ENCODE measurements around the gene WDFY2.
A peak's percentile ranks its signal among the peaks of the same experiment; 100 is the strongest.

Gene WDFY2

DNA sequence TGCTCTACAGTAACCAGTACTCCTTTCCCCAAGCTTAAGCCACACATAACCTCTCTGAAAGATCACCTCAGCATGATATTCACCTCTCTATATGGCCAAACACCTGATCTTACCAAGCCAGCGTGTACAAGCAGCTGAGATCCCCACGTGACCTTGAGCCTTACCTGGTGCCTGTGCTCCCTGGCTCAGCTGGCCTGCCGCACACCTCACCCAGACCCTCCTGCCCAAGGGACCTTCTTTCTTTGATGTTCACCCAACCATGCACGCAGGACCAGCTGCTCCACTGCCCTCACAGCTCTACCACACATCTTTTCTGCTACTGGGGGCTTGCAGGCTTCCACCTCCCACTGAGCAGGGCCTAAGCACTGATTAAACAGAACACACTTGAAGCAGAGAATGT lies 210.7 kb downstream of the WDFY2 start:
- no peak for DNase-seq

DNA sequence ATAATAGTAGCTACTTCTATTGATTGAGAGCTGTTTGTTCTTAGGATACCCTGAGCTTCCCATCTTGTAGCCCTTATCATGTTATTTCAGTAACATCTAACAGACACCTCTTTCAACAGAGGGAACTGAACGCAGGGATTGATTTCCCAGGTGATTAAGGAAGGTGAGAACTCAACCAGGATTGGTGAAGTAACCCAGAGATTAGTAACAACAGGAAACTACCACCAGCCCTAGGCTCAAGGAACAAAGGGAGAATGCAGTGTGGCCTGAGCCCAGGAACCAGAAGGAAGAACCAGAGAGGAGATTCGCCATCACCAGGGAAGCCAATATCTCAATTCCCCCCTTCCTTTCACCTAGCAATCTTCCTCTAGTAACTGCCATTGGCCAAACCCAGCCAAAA lies 211.2 kb downstream of the WDFY2 start:
- DNase-seq = no peak

DNA sequence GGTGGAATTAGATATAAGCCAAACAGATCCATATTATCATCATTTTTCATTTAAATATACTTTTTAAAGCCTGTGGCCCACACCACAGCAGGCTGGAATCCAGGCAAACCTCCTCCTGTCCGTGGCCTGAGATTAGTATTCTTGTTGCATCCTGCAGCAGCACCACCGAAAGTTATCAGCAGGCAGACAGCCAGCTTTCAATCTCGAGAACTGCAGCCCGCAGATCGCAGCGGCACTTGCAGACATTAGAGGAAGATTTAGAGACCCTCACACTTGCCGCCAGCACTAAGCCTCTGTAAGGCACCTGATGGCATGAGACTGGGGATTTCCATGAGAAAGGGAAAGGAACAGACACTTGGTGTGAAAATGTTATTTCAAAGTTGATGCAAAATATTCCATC lies 212.3 kb downstream of the WDFY2 start:
- DNase-seq = no peak

DNA sequence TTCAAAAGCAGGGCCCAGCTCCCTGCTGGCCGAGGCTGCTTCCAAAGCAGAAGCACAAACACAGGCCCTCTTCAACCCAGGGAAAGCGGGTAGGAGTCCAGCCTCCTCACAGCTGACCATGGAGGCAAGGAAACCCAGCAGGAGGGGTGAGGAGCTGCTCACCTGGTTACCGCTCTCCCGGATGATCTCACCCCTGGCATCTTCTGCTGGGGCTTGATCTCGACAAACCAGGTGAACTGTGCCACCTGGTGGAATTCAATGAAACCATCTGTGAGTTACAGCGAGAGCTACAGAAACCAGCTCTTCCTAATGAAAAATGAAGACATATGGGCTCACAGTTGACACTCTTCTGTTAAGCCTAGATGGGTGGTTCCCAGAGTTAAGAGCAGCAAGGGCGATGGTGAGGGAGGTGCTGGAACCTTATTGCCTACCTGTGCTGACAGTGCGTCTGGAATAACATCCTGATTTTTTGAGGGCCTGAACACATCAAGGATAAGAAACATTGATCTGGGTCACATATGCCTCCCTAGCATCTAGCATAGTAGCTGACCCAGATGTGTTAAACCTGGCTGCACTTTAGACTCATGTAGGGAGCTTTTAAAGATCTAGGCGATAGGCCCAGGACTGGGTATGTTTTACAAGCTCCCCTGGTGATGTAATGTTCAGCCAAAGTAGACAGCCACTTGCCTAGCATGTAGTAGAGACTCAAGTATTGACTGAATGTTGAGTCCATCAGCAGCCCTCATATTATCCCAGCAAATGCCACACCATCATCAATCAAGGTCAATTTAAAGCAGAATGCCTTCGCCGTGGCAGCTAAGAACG lies 213.6 kb downstream of the WDFY2 start:
- peak in 20 of 51 donors; percentile 4 to 53 (median 25) for DNase-seq

DNA sequence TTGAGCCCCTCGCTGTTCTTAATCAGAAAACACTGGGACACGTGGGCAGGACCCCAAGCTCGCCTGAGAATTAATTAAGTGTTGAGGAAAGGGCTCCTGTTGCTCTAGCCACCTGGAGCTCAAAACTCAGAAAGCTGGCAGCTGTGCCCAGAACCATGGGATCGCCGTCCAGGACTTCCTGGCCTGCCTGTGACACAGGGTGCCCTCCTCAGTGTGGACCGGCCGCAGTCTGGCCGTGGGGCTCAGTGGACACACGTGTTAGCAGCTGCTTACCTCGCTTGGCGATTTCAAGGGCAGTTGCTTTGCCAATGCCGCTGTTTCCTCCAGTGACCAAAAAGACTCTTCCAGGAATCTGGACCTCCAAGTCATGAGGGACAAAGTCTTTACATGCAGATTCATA lies 215.0 kb downstream of the WDFY2 start:
- DNase-seq = no peak

DNA sequence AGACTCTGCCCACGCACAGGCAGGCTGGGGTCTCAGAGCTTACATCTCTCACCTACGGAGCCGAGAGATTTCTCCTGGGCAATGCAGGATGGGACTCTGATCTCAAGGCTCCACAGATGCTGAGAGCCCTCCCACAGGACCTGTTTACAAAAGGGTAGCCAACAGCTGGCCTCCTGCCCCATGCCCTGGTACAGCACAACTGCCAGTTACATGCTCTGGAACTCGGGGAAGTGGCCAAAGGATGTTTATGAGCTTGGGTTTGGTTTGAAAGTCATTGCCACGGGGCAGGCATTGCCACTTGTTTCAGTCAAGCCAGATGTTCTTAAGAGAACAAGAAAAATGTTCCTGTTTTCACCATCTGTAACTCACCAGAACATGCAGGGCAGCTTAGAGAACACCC lies 216.2 kb downstream of the WDFY2 start:
- peak in 5 of 51 donors; percentile 13 to 38 (median 15) for DNase-seq

DNA sequence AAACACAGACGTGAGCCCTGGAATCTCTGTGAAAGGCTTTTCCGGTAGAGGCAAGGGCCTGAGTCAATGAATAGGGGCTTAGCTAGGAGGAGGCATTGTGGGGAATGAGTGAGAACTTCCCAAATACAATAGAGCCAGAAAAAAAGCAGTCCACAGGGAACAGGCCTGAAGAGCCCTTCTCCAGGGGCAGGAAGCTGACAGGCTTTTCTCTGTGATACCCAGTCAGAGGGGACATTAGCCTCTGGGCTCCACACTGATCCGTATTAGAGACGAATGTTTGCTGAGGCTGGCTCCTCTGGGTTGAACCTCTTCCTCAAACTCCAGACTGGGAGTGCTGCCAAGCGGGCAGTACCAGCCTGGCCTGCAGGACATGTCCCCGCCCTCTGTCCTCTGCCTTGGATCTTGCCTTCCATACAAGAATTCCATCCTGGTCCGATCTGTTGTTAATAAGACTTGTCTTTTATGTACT lies 217.4 kb downstream of the WDFY2 start:
- DNase-seq = peak in 46 of 51 donors; percentile 12 to 85 (median 61)

DNA sequence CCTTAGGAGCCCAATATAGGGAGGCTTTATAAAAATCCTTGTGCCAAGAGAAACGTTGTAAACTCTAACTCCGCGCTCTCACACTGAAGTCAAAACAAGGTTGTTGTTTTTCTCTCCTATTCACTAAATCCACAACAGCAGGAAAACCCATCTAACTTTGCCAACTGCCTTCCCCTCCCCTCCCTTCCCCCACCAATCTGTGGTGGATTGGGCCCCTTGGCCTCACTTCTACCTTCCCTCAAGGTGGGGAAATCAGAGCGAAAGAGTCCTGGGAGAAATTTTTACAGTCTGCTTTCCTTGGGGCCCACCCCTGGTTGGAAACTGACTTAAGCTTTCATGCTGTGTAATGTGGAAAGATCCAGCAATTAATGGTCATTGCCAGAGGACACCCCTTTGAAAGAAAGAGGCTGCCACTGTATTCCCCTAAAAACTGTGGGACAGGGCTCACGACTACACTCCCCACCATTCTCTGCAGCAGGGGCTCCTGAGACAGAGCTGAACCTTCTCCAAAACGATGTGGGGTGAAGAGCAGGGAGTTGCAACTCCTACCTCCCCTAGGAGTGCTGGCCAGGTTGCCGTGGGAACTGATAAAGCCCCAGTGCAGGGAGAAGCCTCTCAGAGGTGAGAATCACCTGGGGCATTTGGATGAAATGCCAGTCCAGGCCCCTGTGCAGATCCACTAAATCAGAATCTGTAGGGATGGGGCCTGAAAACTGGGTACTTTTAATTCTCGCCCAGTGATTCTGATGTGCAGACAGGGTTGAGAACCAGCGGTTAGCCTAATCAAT lies 218.6 kb downstream of the WDFY2 start:
- DNase-seq = peak in 6 of 51 donors; percentile 12 to 68 (median 50)

DNA sequence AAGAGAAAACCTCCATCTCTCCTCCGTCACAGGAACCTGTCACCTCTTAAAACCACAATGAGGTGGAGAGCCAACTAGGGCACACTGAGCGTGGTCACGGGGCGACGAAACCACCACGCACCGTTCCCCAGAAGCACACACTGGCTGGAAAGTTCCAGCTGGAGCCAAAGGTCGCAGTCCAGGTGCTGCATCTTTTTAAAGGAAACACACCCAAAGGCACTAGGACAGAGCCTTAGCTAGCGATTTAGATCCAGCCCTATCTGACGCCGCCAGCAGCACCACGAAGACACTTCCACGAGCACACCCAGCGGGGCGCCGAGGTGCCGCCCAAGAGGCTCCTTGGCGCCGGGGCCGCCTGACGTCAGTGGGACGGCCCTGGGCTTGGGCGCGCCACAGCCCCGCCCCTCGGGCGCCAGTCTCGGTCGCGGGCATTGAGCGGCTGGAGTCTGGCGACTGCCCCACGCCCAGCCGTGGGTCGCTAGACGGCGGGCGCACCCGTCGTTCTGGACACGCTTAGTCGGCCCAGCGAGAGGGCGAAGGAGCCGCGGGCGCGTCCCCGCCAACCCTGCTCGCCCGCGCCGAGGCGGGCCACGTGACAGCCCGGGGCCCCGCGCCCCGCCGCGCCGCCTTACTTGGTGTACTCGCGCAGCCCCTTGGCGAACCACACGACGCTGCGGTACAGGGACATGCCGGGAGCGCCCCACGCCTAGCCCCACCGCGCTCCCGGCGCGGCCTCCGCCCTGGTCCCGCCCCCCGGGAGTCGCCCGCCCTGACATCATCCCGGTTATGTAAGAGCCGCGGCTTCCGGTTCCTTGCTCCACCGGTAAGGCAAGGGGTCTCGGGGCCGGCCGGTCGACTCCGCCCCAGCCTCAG lies 219.4 kb downstream of the WDFY2 start, which contains the start of gene DHRS12:
Gene DHRS12 (minus strand): TSS at position 742 of the 873 bp plus-strand sequence. CDS start 4,504 bp downstream, outside the sequence.
- peak; percentile 59 to 94 (median 87) for DNase-seq

DNA sequence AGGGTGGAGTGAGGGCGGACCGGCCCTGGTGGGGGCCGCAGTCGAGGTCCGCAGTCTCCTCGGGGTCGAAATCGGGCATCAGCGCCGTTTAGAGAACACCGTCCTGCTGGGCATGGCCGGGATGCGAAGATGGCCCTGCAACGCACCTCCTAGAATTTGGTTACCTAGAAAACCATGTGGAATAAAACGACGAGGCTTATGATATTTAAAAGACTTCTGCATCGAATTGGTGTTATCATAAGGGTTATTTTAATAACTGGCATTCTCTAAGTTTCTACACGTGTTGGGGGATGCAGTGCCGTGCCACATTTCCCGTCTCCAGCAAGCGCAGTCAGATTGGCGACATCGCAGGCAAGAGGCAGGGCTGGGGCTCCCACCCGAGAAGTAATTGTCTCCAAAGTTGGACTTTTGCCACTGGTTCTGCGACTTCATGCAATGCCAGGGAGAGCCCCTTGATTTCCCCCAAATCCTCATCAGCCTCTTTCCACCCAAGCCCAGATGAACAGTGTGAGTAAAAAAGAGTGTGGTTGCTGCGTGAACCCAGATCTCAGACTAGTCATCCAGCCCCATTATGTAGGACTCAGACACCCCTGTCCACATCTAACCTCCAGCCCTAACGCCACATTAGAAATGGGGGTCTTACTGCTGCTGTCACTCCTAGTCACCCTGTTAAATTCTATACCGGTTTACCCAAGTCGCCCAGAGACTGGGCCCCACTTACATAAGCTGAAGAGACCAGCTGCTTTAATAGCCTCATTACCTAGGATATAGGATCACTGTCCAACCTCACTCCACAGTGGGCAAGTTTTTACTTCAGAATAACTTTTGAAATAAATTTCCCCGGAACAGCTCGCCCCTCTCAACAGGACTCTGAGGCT lies 220.3 kb downstream of the WDFY2 start:
- peak in 29 of 51 donors; percentile 14 to 89 (median 42) for DNase-seq

DNA sequence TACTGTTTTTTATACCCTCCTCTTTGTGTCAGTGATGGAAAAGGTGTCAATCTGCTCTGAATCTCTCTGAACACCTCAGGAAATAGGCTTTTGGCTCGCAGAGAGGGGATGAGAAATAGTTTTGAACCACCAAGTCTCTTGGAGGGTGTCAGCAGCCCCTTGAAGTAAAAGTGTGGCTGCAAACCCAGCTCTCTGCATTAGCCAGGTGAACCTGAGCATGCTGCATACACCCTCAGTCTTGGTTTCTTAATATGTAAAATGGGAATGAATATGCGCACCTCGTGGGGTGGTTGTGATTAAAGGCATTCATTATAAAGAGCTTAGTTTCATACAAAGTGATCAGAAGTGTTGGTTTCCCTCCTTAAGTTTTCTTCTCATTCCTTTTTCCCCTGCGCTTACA lies 221.1 kb downstream of the WDFY2 start:
- peak in 2 of 51 donors; percentile 42 to 49 for DNase-seq

DNA sequence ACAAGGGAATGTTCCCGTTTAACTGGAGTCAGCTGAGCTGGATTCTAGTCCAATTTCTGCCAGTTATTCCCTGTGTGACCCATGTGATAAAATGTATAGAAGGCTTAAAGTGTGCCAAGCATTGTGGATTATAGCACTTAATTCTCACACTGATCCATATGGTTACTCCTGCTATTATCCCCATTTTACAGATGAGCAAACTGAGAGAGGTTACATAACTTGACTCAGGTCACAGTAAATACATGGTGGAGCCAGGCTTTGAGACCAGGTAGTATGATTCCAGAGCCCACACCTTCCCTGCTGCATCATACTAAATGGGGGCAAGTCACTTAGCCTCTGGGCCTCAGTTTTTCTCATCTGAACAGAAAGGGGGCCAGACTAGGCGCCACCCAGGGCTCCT lies 221.7 kb downstream of the WDFY2 start:
- no peak for DNase-seq

DNA sequence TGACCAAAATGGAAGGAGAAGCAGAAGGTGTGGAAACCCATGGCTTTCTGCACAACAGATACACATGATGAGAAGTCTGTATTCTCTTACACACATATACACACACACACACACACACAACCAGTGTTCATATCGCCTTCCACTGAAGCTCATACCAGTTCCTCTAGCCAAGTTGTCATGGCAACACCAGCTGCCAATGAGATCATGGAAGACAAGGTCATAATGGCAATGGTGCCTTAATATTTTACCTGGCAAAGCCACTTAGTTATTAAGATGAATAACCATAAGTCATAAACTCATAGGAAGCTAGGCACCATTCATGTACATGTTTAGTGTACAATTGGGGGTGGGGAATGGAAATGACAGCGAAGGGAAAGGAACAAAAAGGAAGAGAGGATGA lies 222.3 kb downstream of the WDFY2 start:
- peak in 9 of 51 donors; percentile 9 to 39 (median 18) for DNase-seq

DNA sequence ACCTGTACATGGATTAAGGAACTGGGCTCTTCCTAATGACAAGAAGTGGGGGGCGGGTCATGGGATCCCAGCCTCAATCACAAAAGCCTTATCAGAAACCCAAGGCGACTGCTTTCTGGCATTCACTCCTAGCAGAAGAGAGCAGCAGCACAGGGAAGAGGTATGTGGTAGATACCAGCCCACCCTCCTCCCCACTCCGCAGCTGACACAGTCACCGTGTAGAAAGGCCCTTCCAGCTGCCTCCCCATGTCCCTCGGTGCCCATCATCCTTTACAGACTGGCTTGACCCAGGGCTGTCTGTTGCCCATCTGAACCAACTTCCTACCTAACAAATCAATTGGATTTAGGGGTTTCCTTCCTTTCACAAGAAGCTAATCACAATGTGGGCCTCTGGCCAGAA lies 222.8 kb downstream of the WDFY2 start:
- no peak for DNase-seq

DNA sequence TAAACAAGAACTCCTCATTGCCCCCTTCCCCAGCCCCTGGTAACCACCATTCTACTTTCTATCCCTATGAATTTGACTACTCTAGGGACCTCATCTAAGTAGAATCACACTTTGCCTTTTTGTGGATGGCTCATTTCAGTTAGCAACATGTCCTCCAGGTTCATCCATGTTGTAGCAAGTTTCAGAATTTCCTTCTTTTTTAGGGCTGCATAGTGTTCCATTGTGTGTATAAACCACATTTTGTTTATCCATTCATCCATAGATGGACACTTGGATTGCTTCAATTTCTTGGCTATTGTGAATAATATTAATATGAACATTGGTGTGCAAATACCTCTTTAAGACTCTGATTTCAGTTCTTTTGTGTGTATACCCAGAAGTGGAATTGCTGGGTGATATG lies 224.5 kb downstream of the WDFY2 start:
- no peak for DNase-seq

DNA sequence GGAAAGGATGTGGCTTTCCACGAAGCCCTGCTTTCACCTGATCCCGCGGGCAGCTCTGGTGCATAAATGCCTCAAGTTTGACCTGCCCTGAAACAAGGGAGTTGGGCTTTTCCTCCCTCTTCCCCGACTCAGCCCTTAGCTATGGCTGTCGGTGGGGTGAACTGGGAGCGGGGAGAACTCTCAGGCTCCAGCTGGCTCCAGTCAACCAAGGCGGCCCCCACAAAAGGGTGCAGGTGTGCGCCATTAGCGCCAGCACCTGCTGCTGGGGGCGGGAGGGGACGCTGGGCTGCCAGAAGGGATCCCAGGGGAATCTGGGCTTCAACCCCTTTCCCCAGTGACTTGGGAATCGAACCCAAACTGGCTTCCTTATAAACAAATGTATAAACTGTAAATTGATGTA lies 226.8 kb downstream of the WDFY2 start:
- DNase-seq = no peak

DNA sequence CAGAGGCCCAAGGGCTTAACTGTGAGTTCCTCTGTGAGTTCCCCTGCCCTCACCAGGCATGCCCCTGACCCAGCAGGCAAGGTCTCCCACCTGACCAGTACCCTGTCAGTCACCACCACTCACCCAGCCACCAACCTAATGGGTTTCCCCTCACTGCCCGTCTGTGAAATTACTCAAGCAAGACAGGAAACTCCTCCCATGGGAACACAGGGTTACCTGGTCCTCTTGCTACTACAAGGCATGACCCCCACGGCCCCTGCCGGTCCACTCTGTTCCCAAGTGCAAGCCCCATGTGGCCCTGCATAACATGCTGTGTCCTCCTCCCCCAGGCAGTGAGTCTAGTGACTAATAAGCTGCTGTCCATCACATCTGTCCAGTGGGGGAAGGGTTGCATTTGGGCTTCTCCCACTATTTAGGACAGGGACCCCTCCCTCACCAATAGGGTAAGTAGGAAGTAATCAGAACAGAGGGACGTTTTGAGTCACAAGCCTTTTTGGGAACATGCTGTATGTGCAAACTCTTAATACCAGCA lies 227.7 kb downstream of the WDFY2 start:
- no peak for DNase-seq

DNA sequence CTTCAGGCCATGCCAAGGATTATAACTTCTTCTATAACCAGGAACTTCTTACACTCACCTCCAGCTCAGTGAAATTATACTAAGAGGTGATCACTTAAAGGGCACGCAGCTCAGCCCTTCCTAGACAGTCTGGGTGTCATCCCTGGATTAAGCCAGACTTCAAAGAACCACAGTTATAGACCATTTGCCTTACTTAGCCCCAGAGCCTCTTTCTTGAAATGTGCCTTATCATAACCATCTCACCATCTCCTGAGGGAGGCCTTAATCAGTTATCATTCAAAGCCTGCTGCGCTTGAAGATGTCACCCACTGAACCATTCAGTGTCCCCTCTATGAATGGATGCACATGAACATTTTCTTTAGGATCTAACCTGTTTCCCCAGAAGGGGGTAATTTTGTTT lies 229.8 kb downstream of the WDFY2 start:
- no peak for DNase-seq

DNA sequence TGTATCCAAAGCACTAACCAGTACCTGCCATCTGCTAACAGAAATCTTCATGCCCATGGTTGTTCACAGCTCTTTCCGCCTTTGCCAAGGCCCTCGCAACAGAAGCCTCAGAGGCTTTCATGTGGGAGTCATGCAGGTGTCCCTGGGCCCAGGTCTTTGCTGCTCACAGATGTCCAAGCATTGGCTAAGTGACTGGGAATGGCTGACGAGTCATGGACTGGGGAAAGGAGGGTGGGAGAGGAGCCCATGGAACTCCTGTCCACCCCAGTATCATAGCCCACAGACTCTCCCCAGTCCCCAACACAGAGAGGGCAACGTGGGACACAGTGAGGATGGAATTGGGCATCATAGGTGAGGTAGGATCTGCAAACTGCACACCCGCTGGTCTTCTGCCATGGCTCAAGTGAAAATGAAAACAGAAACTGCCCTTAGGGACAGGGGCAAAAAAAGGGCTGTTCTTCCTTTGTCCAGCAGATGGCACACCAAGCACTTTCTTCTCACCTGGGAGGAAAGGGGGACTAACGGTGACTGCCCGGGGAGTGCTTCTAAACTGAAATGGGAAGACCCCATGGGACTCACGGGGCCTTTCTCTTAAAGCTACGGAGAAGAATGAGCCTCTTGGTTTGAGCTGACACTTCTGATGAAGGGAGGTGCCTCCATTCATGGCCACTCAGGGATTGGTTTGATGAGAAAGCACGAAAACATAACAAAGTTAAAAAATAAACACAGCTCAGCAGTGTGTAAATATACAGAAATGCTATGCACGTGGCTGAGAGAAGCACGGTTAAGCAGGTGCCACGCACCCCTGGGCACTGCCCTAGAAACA lies 230.8 kb downstream of the WDFY2 start:
- peak in 28 of 51 donors; percentile 5 to 59 (median 36) for DNase-seq

Data from hypothalamus (tissue), 51 donors.